Chondrocyte (in vitro differentiated cells): Measurements from ENCODE around the gene RTCB. TPM values are rescaled to one million over a fixed set of nuclear protein-coding genes. Genes with fewer than 3 reads are reported as not detected.

Source experiments
- DNase-seq: peaks from one replicate; pipeline ENCODE4 v3.0.0; 2021; ENCODE audit warnings: mixed read lengths, low spot score
- H3K27ac Mint-ChIP-seq: one replicate; pipeline ENCODE4 v1.8.0; 2021; ENCODE audit warnings: mild to moderate bottlenecking, moderate library complexity, mixed read lengths; ENCODE audit not compliant: unreplicated experiment
- H3K27me3 Mint-ChIP-seq: 2 replicates; pipeline ENCODE4 v1.8.0; 2021; ENCODE audit warnings: low read depth, mixed read lengths
- H3K36me3 Mint-ChIP-seq: 2 replicates; pipeline ENCODE4 v1.8.0; 2021; ENCODE audit warnings: low read depth, mixed read lengths
- H3K4me1 Mint-ChIP-seq: 2 replicates; pipeline ENCODE4 v1.8.0; 2021; ENCODE audit warnings: low read depth, mild to moderate bottlenecking, mixed read lengths
- H3K4me3 Mint-ChIP-seq: one replicate; pipeline ENCODE4 v1.8.0; 2021; ENCODE audit warnings: mild to moderate bottlenecking, moderate library complexity, mixed read lengths; ENCODE audit not compliant: unreplicated experiment
- H3K9me3 Mint-ChIP-seq: 2 replicates; pipeline ENCODE4 v1.8.0; 2021; ENCODE audit warnings: low read depth, mixed read lengths
- CTCF ChIP-seq: fragments of 200-600 bp; sonication (generic); IDR thresholded peaks from 2 replicates; pipeline ENCODE4 v1.5.0; 2021; ENCODE audit warnings: antibody characterized with exemption, mild to moderate bottlenecking, moderate library complexity
- total RNA-seq: library from RNA; stranded (reverse); gene quantifications from 3 replicates; pipeline ENCODE4 v1.2.1, GENCODE V29; 2021

RTCB gene
- total RNA-seq, 1 donor from 2014 or later: 64.7 TPM

- H3K9me3 Mint-ChIP-seq: no peaks in the 10 kb centered on the region
- DNase-seq: no peak
- no peak for TF ChIP-seq CTCF
- peak overlapping the region; percentile 37 for H3K27ac Mint-ChIP-seq
- H3K4me1 Mint-ChIP-seq: peaks cover 33% of the 10 kb centered on the region
- peaks cover 24% of the 10 kb centered on the region for H3K36me3 Mint-ChIP-seq
- no peaks in the 10 kb centered on the region for H3K27me3 Mint-ChIP-seq
- H3K4me3 Mint-ChIP-seq: peak overlapping the region; percentile 95
These were observed 1.6 kb downstream of the RTCB start for GRCh38 chr22:32410459-32410858.

- Mint-ChIP-seq H3K36me3 (peaks cover 25% of the 10 kb centered on the region), H3K27ac (peak overlapping the region; percentile 37), H3K9me3 (no peaks in the 10 kb centered on the region), H3K4me3 (peak overlapping the region; percentile 28), H3K27me3 (no peaks in the 10 kb centered on the region), H3K4me1 (peaks cover 33% of the 10 kb centered on the region)
- no peak for TF ChIP-seq CTCF
- DNase-seq: no peak
These were observed 2.1 kb downstream of the RTCB start for GRCh38 chr22:32409977-32410376.

- no peak for TF ChIP-seq CTCF
- Mint-ChIP-seq H3K4me3 (no peak overlapping the region), H3K36me3 (peaks cover 26% of the 10 kb centered on the region), H3K27ac (no peak overlapping the region), H3K27me3 (no peaks in the 10 kb centered on the region), H3K9me3 (no peaks in the 10 kb centered on the region), H3K4me1 (peaks cover 33% of the 10 kb centered on the region)
- no peak for DNase-seq
These were observed 4.1 kb downstream of the RTCB start for GRCh38 chr22:32407936-32408335.

- H3K9me3 Mint-ChIP-seq: no peaks in the 10 kb centered on the region
- H3K4me1 Mint-ChIP-seq: peaks cover 28% of the 10 kb centered on the region
- H3K4me3 Mint-ChIP-seq: no peak overlapping the region
- peaks cover 26% of the 10 kb centered on the region for H3K36me3 Mint-ChIP-seq
- DNase-seq: no peak
- no peak for TF ChIP-seq CTCF
- no peaks in the 10 kb centered on the region for H3K27me3 Mint-ChIP-seq
- no peak overlapping the region for H3K27ac Mint-ChIP-seq
These were observed 4.7 kb downstream of the RTCB start for GRCh38 chr22:32407312-32407711.

GRCh38 chr22:32404021-32404420 is 8.0 kb downstream of the RTCB start:
- TF ChIP-seq CTCF: no peak
- Mint-ChIP-seq H3K36me3 (peaks cover 41% of the 10 kb centered on the region), H3K27me3 (no peaks in the 10 kb centered on the region), H3K9me3 (no peaks in the 10 kb centered on the region), H3K27ac (no peak overlapping the region), H3K4me3 (no peak overlapping the region), H3K4me1 (peaks cover 6% of the 10 kb centered on the region)
- DNase-seq: no peak
